SK-N-SH (cell line): ENCODE results near the gene RPS16. TPM values are rescaled to one million over a fixed set of nuclear protein-coding genes. Genes with fewer than 3 reads are reported as not detected.

Experiments
- CTCF ChIA-PET: fragments of 300-600, 350-600 bp; formaldehyde crosslinking; extraction: SDS; loops from one replicate; lab custom pipeline; 2021; lab: Yijun Ruan, JAX
- POLR2A ChIA-PET: fragments of 350-600 bp; sonication (Branson Sonifier 250); formaldehyde crosslinking; extraction: SDS; loops from one replicate; lab custom pipeline; 2020; ENCODE audit warnings: antibody characterized with exemption, inconsistent platforms; lab: Yijun Ruan, JAX
- DNase-seq: peaks from one replicate; pipeline ENCODE4 v3.0.0; 2012
- H2AFZ ChIP-seq: fragments of 200-600 bp; sonication (generic); 2 replicates; pipeline ENCODE4 v1.8.1; 2016; ENCODE audit warnings: antibody characterized with exemption, mild to moderate bottlenecking, low read depth
- H3F3A ChIP-seq: fragments of 200-600 bp; sonication (generic); replicated peaks from 2 replicates; pipeline ENCODE3; 2016; ENCODE audit warnings: antibody characterized with exemption, mild to moderate bottlenecking; ENCODE audit not compliant: insufficient read depth
- H3K27ac ChIP-seq, 2 experiments: fragments of 200-500 bp in 1 of 2; fragments of 200-600 bp in 1 of 2; sonication (Bioruptor generic) in 1 of 2; sonication (generic), shearing (Covaris generic) in 1 of 2; 2 replicates each; pipeline versions ENCODE4 v1.5.1 to v1.6.1; 2014 to 2016; ENCODE audit warnings: low read depth in 2 of 2, inconsistent platforms in 1 of 2, low read length in 1 of 2, mild to moderate bottlenecking in 1 of 2, mixed read lengths in 1 of 2
- H3K27me3 ChIP-seq: fragments of 200-600 bp; sonication (generic), shearing (Covaris generic); 2 replicates; pipeline ENCODE4 v1.6.1; 2016; ENCODE audit warnings: mixed run types; ENCODE audit not compliant: insufficient read depth
- H3K36me3 ChIP-seq, 2 experiments: fragments of 200-500 bp in 1 of 2; fragments of 200-600 bp in 1 of 2; sonication (Bioruptor generic) in 1 of 2; sonication (generic) in 1 of 2; replicated peaks in 1 of 2; 2 replicates each; pipeline versions ENCODE3 to v1.5.1; 2014 to 2016; ENCODE audit warnings: low read length in 1 of 2, mild to moderate bottlenecking in 1 of 2; ENCODE audit not compliant: insufficient read depth in 2 of 2, control insufficient read depth in 1 of 2
- H3K4me1 ChIP-seq, 2 experiments: fragments of 200-500 bp in 1 of 2; fragments of 200-600 bp in 1 of 2; sonication (Bioruptor generic) in 1 of 2; sonication (generic), shearing (Covaris generic) in 1 of 2; 2 replicates each; pipeline versions ENCODE4 v1.5.1 to v1.6.1; 2014 to 2016; ENCODE audit warnings: low read depth in 1 of 2, low read length in 1 of 2, mixed run types in 1 of 2; ENCODE audit not compliant: insufficient read depth in 2 of 2, control insufficient read depth in 1 of 2
- H3K4me2 ChIP-seq: fragments of 200-600 bp; sonication (generic), shearing (Covaris generic); 2 replicates; pipeline ENCODE4 v1.6.1; 2017; ENCODE audit warnings: mixed run types
- H3K4me3 ChIP-seq, 2 experiments: fragments of 200-500 bp in 1 of 2; fragments of 200-600 bp in 1 of 2; sonication (Bioruptor generic) in 1 of 2; sonication (generic), shearing (Covaris generic) in 1 of 2; 2 replicates each; pipeline versions ENCODE4 v1.5.1 to v1.8.1; 2014 to 2016; ENCODE audit warnings: low read depth in 2 of 2, inconsistent platforms in 1 of 2, low read length in 1 of 2, mild to moderate bottlenecking in 1 of 2, mixed read lengths in 1 of 2, moderate library complexity in 1 of 2
- H3K79me2 ChIP-seq: fragments of 200-600 bp; sonication (generic); 2 replicates; pipeline ENCODE4 v1.8.1; 2017; ENCODE audit warnings: mild to moderate bottlenecking; ENCODE audit not compliant: insufficient read depth
- H3K9ac ChIP-seq: fragments of 200-600 bp; sonication (generic); 2 replicates; pipeline ENCODE4 v1.6.1; 2017; ENCODE audit warnings: mixed run types
- H3K9me2 ChIP-seq: fragments of 200-600 bp; sonication (generic); 2 replicates; pipeline ENCODE4 v1.6.1; 2017; ENCODE audit warnings: mixed run types
- H3K9me3 ChIP-seq: fragments of 200-600 bp; sonication (generic); 2 replicates; pipeline ENCODE4 v1.6.1; 2017; ENCODE audit warnings: mixed run types, mild to moderate bottlenecking, moderate library complexity
- H4K20me1 ChIP-seq: fragments of 200-600 bp; sonication (generic); 2 replicates; pipeline ENCODE4 v1.6.1; 2017; ENCODE audit warnings: mild to moderate bottlenecking, mixed run types; ENCODE audit not compliant: insufficient read depth
- CHD2 ChIP-seq: fragments of 150-350 bp; IDR thresholded peaks from 2 replicates; pipeline ENCODE4 v1.6.1; 2018; ENCODE audit warnings: low read length; ENCODE audit not compliant: partially characterized antibody
- ELF1 ChIP-seq: IDR thresholded peaks from 2 replicates; pipeline ENCODE4 v1.4.0; 2012
- EP300 ChIP-seq, 2 experiments: IDR thresholded peaks; 2 replicates each; pipeline versions ENCODE4 v1.4.0 to v1.6.1; 2012; ENCODE audit warnings: borderline replicate concordance in 1 of 2, low read depth in 1 of 2, low read length in 1 of 2
- EZH2phosphoT487 ChIP-seq: fragments of 200-600 bp; sonication (generic); IDR thresholded peaks from 2 replicates; pipeline ENCODE4 v1.6.1; 2017; ENCODE audit warnings: low read depth, mixed run types, mild to moderate bottlenecking, antibody characterized with exemption, moderate library complexity, borderline replicate concordance
- FOSL2 ChIP-seq: IDR thresholded peaks from 2 replicates; pipeline ENCODE4 v1.4.0; 2012; ENCODE audit warnings: low read depth, mild to moderate bottlenecking, moderate library complexity, borderline replicate concordance
- FOXJ3 ChIP-seq: sonication (generic); formaldehyde crosslinking; IDR thresholded peaks from 2 replicates; pipeline ENCODE4 v1.5.1; 2020; ENCODE audit warnings: mild to moderate bottlenecking, missing genetic modification reagents
- GABPA ChIP-seq: IDR thresholded peaks from 2 replicates; pipeline ENCODE4 v1.4.0; 2012; ENCODE audit warnings: low read depth, mild to moderate bottlenecking
- GATA2 ChIP-seq: sonication (generic); formaldehyde crosslinking; IDR thresholded peaks from 2 replicates; pipeline ENCODE4 v1.5.0; 2020; ENCODE audit warnings: mild to moderate bottlenecking, missing genetic modification reagents
- MEF2A ChIP-seq: IDR thresholded peaks from 2 replicates; pipeline ENCODE4 v1.4.0; 2012; ENCODE audit warnings: low read depth, borderline replicate concordance
- MXI1 ChIP-seq: IDR thresholded peaks from 2 replicates; pipeline ENCODE4 v1.6.1; 2012; ENCODE audit warnings: mild to moderate bottlenecking, low read depth, low read length, improper control_type of control experiment
- NFIC ChIP-seq: IDR thresholded peaks from 2 replicates; pipeline ENCODE4 v1.4.0; 2012; ENCODE audit warnings: borderline replicate concordance
- NRF1 ChIP-seq: IDR thresholded peaks from 2 replicates; pipeline ENCODE4 v1.6.1; 2012; ENCODE audit warnings: low read depth, mild to moderate bottlenecking, low read length
- POLR2AphosphoS5 ChIP-seq: IDR thresholded peaks from 2 replicates; pipeline ENCODE4 v1.6.1; 2012; ENCODE audit warnings: low read depth, low read length
- RAD21 ChIP-seq: IDR thresholded peaks from 2 replicates; pipeline ENCODE4 v1.6.1; 2012; ENCODE audit warnings: mild to moderate bottlenecking, low read length
- RCOR1 ChIP-seq: fragments of 150-350 bp; IDR thresholded peaks from 2 replicates; pipeline ENCODE4 v1.6.1; 2017; ENCODE audit warnings: antibody characterized with exemption, low read length
- RFX5 ChIP-seq: IDR thresholded peaks from 2 replicates; pipeline ENCODE4 v1.6.1; 2012; ENCODE audit warnings: mild to moderate bottlenecking, improper control_type of control experiment, low read length
- RXRA ChIP-seq: IDR thresholded peaks from 2 replicates; pipeline ENCODE4 v1.4.0; 2012; ENCODE audit warnings: low read depth, mild to moderate bottlenecking, borderline replicate concordance
- SIN3A ChIP-seq: IDR thresholded peaks from 2 replicates; pipeline ENCODE4 v1.6.1; 2012; ENCODE audit warnings: low read depth, mild to moderate bottlenecking, low read length, moderate library complexity, borderline replicate concordance
- TCF12 ChIP-seq: IDR thresholded peaks from 2 replicates; pipeline ENCODE4 v1.4.0; 2012
- TEAD4 ChIP-seq: IDR thresholded peaks from 2 replicates; pipeline ENCODE4 v1.4.0; 2012; ENCODE audit warnings: mild to moderate bottlenecking, borderline replicate concordance; ENCODE audit not compliant: insufficient read depth
- WGBS: methylation state at CpG from one replicate; pipeline ENCODE4 v1.1.6; 2017; ENCODE audit warnings: low lambda C conversion rate; 5-methylcytosine and 5-hydroxymethylcytosine counted together
- polyA plus RNA-seq, 3 experiments: library from polyadenylated mRNA; depleted of rRNA; stranded (reverse); fragments of >200 nt; gene quantifications; 2 replicates each; pipeline ENCODE4 v1.2.3, GENCODE V29; 2012
- TF ChIP-seq, protein P1 (sequence below): fragments of 200-600 bp; sonication (generic); IDR thresholded peaks from 2 replicates; pipeline ENCODE4 v1.6.1; 2017; ENCODE audit warnings: antibody characterized with exemption, mild to moderate bottlenecking, moderate library complexity
- TF ChIP-seq, protein P2 (sequence below): IDR thresholded peaks from 2 replicates; pipeline ENCODE4 v1.4.0; 2012; ENCODE audit warnings: low read depth
- TF ChIP-seq, protein P3 (sequence below): IDR thresholded peaks from 2 replicates; pipeline ENCODE4; 2012

Gene RPS16
- polyA plus RNA-seq, 1 of the 3 experiments (the other 2 are of a cell fraction) = 7,541 TPM

DNA sequence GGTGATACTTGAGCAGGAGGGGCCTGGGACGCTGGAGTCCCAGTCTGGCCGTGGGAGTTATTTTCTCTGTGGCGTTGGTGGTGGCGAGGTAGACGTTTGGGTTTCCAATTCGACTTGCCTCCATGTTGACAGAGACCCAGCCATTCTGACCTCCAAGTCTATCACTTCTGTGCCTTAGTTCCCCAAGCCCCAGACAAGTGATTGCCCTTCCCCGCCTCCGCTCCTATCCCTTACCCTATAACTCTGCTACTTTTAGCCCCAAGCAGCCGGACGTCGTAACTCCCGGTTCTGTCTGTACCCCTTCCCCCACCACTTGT is 45.4 kb upstream of the RPS16 start:
- ChIA-PET POLR2A (no interaction called here), CTCF (interaction anchor here (1.2 to 1.3 kb wide), 2 partner anchors 17 to 52 kb away, joined by 5 to 8 read pairs; partner anchors contain the start of gene EID2B)
- Histone ChIP-seq H3K27me3 (no peaks in the 10 kb centered on the region), H3K27ac (peak overlapping the region; percentile 65 to 66; a peak in 3 of 4 replicates), H3K9ac (peak overlapping the region; percentile 96), H3K9me2 (no peaks in the 10 kb centered on the region), H2AFZ (peak overlapping the region; percentile 88), H3K4me1 (peaks cover 0 to 14% of the 10 kb centered on the region in 2 experiments; a peak in 1 of 4 replicates), H3K36me3 (peaks cover 18% of the 10 kb centered on the region in 2 experiments), H3K9me3 (no peaks in the 10 kb centered on the region), H3K79me2 (peaks cover 33% of the 10 kb centered on the region), H3K4me3 (peak overlapping the region; percentile 94 to 95), H3F3A (peaks cover 22% of the 10 kb centered on the region), H4K20me1 (no peaks in the 10 kb centered on the region), H3K4me2 (peak overlapping the region; percentile 95)
- TF ChIP-seq EZH2phosphoT487 (no peak), GABPA (no peak), TCF12 (no peak), SIN3A (no peak), FOSL2 (no peak)
- no peak for DNase-seq
- WGBS = 1% methylated on average over 10 of the region's 12 CpGs

DNA sequence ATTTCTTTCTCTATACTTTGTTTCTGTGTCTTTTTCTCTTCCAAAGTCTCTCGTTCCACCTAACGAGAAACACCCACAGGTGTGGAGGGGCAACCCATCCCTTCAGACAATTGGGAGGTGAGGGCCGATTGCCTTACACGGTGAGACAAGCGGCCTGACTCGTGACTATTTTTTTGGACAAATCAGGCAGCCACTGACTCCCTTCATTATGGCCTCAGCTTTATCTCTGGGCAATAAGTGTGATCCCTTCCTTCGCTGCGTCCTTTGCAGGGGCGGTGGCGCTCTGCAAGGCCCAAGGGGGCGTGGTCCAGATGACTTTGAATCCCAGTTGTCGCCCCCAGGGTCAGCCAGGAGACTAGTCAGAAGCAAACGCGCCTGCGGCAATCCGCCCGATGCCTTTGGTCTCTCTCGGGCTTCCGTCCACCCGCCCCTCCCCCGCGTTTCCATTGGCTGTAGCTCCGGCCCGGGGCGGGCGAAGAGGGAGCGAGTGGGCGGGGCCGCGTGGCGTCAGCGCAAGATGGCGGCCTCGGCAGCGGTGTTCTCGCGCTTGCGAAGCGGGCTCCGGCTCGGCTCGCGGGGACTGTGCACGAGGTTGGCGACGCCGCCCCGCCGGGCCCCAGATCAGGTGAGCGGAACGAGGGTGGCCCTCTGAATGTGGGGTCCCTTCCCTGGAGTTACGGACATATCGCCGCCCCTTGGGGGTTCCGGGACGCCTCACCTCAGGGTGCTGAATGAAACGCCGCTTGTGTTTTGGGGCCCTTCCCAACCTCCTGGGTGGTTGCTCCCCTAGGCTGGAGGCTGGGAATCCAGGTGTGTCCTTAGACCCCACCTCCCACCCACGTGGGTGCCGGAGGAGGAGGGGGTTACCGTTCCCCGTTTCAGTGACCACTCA is 44.8 kb upstream of the RPS16 start, which contains the start of gene TIMM50:
TSS of gene TIMM50 (plus strand) at position 502 of the 892 bp plus-strand sequence. CDS start at position 518, 16 bp downstream.
- peak within 1 kb of the TSS; percentile 95 for H3K4me2 ChIP-seq
- no peaks in the 10 kb centered on the region for H3K27me3 ChIP-seq
- H4K20me1 ChIP-seq = no peaks in the 10 kb centered on the region
- CTCF ChIA-PET = interaction anchor here (0.8 to 1.3 kb wide), 4 partner anchors 17 to 52 kb away, joined by 3 to 8 read pairs (median 4); partner anchors contain the start of genes DLL3 and EID2B
- peaks cover 18% of the 10 kb centered on the region in 2 experiments for H3K36me3 ChIP-seq
- H3K9me2 ChIP-seq = no peaks in the 10 kb centered on the region
- peaks cover 22% of the 10 kb centered on the region for H3F3A ChIP-seq
- H3K9me3 ChIP-seq = no peaks in the 10 kb centered on the region
- peak; percentile 96 for DNase-seq
- H3K9ac ChIP-seq = peak within 1 kb of the TSS; percentile 96
- peaks cover 0 to 14% of the 10 kb centered on the region in 2 experiments; a peak in 1 of 4 replicates for H3K4me1 ChIP-seq
- H3K4me3 ChIP-seq = peak within 1 kb of the TSS; percentile 94 to 95
- H3K79me2 ChIP-seq = peaks cover 33% of the 10 kb centered on the region
- peak within 1 kb of the TSS; percentile 93 for H2AFZ ChIP-seq
- POLR2A ChIA-PET = interaction anchor here (0.5 kb wide), 1 partner anchor 45 kb away, joined by 3 read pairs; the partner anchor contains the start of gene RPS16
- WGBS = under 1% methylated on average over 35 of the region's 62 CpGs
- peak within 1 kb of the TSS; percentile 65 to 71 for H3K27ac ChIP-seq
- peak; percentile 82 for TF ChIP-seq CHD2
- no peak for TF ChIP-seq RXRA
- TF ChIP-seq EZH2phosphoT487 = no peak
- TF ChIP-seq POLR2AphosphoS5 = peak; percentile 67
- TF ChIP-seq GATA2 (CRISPR knock-in tag) = no peak
- TF ChIP-seq ELF1 = peak; percentile 37; the same call in 1 of the 2 replicates
- no peak for TF ChIP-seq RCOR1
- TF ChIP-seq MEF2A = no peak
- no peak for TF ChIP-seq TCF12
- TF ChIP-seq, protein P1, sequence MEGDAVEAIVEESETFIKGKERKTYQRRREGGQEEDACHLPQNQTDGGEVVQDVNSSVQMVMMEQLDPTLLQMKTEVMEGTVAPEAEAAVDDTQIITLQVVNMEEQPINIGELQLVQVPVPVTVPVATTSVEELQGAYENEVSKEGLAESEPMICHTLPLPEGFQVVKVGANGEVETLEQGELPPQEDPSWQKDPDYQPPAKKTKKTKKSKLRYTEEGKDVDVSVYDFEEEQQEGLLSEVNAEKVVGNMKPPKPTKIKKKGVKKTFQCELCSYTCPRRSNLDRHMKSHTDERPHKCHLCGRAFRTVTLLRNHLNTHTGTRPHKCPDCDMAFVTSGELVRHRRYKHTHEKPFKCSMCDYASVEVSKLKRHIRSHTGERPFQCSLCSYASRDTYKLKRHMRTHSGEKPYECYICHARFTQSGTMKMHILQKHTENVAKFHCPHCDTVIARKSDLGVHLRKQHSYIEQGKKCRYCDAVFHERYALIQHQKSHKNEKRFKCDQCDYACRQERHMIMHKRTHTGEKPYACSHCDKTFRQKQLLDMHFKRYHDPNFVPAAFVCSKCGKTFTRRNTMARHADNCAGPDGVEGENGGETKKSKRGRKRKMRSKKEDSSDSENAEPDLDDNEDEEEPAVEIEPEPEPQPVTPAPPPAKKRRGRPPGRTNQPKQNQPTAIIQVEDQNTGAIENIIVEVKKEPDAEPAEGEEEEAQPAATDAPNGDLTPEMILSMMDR = no peak
- TF ChIP-seq RFX5 = no peak
- no peak for TF ChIP-seq RAD21
- TF ChIP-seq, protein P2, sequence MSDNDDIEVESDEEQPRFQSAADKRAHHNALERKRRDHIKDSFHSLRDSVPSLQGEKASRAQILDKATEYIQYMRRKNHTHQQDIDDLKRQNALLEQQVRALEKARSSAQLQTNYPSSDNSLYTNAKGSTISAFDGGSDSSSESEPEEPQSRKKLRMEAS = no peak; the same call in 1 of the 2 replicates
- TF ChIP-seq NRF1 = no peak
- no peak for TF ChIP-seq FOSL2
- TF ChIP-seq, protein P3, sequence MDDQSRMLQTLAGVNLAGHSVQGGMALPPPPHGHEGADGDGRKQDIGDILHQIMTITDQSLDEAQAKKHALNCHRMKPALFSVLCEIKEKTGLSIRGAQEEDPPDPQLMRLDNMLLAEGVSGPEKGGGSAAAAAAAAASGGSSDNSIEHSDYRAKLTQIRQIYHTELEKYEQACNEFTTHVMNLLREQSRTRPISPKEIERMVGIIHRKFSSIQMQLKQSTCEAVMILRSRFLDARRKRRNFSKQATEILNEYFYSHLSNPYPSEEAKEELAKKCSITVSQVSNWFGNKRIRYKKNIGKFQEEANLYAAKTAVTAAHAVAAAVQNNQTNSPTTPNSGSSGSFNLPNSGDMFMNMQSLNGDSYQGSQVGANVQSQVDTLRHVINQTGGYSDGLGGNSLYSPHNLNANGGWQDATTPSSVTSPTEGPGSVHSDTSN = no peak
- TF ChIP-seq NFIC = no peak
- no peak for TF ChIP-seq TEAD4
- TF ChIP-seq MXI1 = peak; percentile 89
- peak; percentile 86; the same call in 1 of the 2 replicates for TF ChIP-seq SIN3A
- no peak for TF ChIP-seq FOXJ3
- TF ChIP-seq EP300 (IDR thresholded peaks at IDR 0.05; ENCODE audit: borderline replicate concordance in 1 of 2, low read depth in 1 of 2, low read length in 1 of 2) = no peak
